Measurements from ENCODE around the gene STXBP5.

Gene STXBP5

DNA sequence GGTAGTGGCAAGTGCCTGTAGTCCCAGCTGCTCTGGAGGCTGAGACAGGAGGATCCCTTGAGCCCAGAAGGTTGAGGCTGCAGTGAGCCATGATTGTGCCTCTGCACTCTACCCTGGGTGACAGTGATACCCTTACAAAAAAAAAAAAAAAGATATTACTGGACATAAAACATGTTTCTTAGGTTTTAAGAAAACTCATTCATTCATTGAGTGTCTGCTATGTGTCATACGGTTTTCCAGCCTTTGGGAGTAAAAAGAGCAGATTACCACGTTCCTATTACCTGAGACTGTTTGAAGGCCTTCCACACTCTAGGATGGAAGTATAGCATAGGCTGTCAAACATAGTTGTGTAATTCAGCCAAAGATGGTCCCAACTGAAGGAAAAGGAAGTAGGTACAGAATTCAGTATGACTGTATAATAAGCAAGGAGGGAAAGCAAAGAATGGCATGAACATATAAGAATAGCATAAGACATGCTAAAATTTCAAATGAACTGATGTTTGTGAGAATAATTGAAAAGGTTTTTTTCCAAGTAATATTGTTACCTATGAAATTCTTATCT is 22.0 kb downstream of the STXBP5 start:
- Histone ChIP-seq H3K36me3 (ENCODE audit: control insufficient read depth in 1 of 2, insufficient read depth in 2 of 2, low read length in 2 of 2) (peaks cover 4% of the 10 kb centered on the region in 2 experiments), H4K12ac (ENCODE audit: low read depth, low read length) (no peak overlapping the region), H3K4me1 (ENCODE audit: control insufficient read depth in 1 of 2, insufficient read depth in 2 of 2, low read length in 2 of 2) (peaks cover 0 to 3% of the 10 kb centered on the region in 2 experiments), H3K9me3 (ENCODE audit: insufficient read depth, low read depth, low read length) (no peaks in the 10 kb centered on the region), H3K9ac (ENCODE audit: low read length) (no peak overlapping the region), H2AFZ (ENCODE audit: insufficient read depth, low read length, poor library complexity) (no peak overlapping the region), H4K8ac (ENCODE audit: low read depth, low read length) (no peak overlapping the region), H3K14ac (ENCODE audit: low read length) (no peak overlapping the region), H2BK120ac (ENCODE audit: insufficient read depth, low read length, poor library complexity) (no peak overlapping the region), H3K18ac (ENCODE audit: low read length) (no peak overlapping the region), H3K79me2 (ENCODE audit: control insufficient read depth, insufficient read depth, low read length, poor library complexity) (no peaks in the 10 kb centered on the region), H3K27me3 (ENCODE audit: insufficient read depth, low read length) (no peaks in the 10 kb centered on the region), H2BK12ac (ENCODE audit: low read length) (no peak overlapping the region), H2AK5ac (ENCODE audit: low read length) (no peak overlapping the region), H4K91ac (ENCODE audit: low read depth, low read length) (no peak overlapping the region), H3K79me1 (ENCODE audit: low read length) (no peaks in the 10 kb centered on the region), H3K27ac (ENCODE audit: low read depth, low read length) (no peak overlapping the region), H3K4me2 (ENCODE audit: low read length) (no peak overlapping the region), H3K23ac (ENCODE audit: low read length) (no peak overlapping the region), H2BK5ac (ENCODE audit: low read depth, low read length, poor library complexity) (no peak overlapping the region), H3K4me3 (ENCODE audit: low read depth, low read length) (no peak overlapping the region), H3K4ac (ENCODE audit: low read depth, low read length) (no peak overlapping the region)
- no peak for DNase-seq
- no CpG with 5 or more reads among the region's 2 CpGs for WGBS (ENCODE audit: extremely low coverage, insufficient coverage, insufficient read length)

DNA sequence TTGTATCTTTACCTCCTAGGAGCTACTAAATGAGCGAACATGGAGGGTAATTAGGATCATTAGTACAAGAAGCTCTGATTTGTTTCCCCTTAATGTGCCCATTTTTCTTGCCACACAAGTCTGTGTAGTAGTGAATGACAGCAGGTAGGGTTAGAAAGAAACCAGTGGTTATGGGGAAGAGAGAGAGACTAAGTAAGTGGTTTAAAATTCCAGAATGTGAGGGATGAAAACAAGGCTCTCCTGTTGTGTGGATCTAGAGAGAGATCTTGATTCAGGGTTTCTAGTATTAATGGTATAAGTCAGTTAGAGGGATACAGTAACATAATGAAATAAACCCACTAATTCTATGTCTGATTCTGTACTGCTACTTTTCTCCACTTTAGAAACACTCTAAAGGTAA is 22.7 kb downstream of the STXBP5 start:
- no peak overlapping the region for H3K4ac ChIP-seq (ENCODE audit: low read depth, low read length)
- DNase-seq: no peak
- no peak overlapping the region for H3K4me2 ChIP-seq (ENCODE audit: low read length)
- no peak overlapping the region for H2AFZ ChIP-seq (ENCODE audit: insufficient read depth, low read length, poor library complexity)
- no peak overlapping the region for H3K18ac ChIP-seq (ENCODE audit: low read length)
- peaks cover 0 to 3% of the 10 kb centered on the region in 2 experiments for H3K4me1 ChIP-seq (ENCODE audit: control insufficient read depth in 1 of 2, insufficient read depth in 2 of 2, low read length in 2 of 2)
- no peaks in the 10 kb centered on the region for H3K9me3 ChIP-seq (ENCODE audit: insufficient read depth, low read depth, low read length)
- no peak overlapping the region for H3K27ac ChIP-seq (ENCODE audit: low read depth, low read length)
- H3K27me3 ChIP-seq (ENCODE audit: insufficient read depth, low read length): no peaks in the 10 kb centered on the region
- H2BK12ac ChIP-seq (ENCODE audit: low read length): no peak overlapping the region
- H3K79me2 ChIP-seq (ENCODE audit: control insufficient read depth, insufficient read depth, low read length, poor library complexity): no peaks in the 10 kb centered on the region
- no peak overlapping the region for H3K14ac ChIP-seq (ENCODE audit: low read length)
- H4K8ac ChIP-seq (ENCODE audit: low read depth, low read length): no peak overlapping the region
- no peak overlapping the region for H2BK5ac ChIP-seq (ENCODE audit: low read depth, low read length, poor library complexity)
- no peak overlapping the region for H4K12ac ChIP-seq (ENCODE audit: low read depth, low read length)
- H4K91ac ChIP-seq (ENCODE audit: low read depth, low read length): no peak overlapping the region
- no CpG with 5 or more reads among the region's 1 CpG for WGBS (ENCODE audit: extremely low coverage, insufficient coverage, insufficient read length)
- no peak overlapping the region for H2AK5ac ChIP-seq (ENCODE audit: low read length)
- H3K79me1 ChIP-seq (ENCODE audit: low read length): no peaks in the 10 kb centered on the region
- H3K36me3 ChIP-seq (ENCODE audit: control insufficient read depth in 1 of 2, insufficient read depth in 2 of 2, low read length in 2 of 2): peaks cover 4% of the 10 kb centered on the region in 2 experiments
- no peak overlapping the region for H2BK120ac ChIP-seq (ENCODE audit: insufficient read depth, low read length, poor library complexity)
- no peak overlapping the region for H3K4me3 ChIP-seq (ENCODE audit: low read depth, low read length)
- no peak overlapping the region for H3K9ac ChIP-seq (ENCODE audit: low read length)
- H3K23ac ChIP-seq (ENCODE audit: low read length): no peak overlapping the region

DNA sequence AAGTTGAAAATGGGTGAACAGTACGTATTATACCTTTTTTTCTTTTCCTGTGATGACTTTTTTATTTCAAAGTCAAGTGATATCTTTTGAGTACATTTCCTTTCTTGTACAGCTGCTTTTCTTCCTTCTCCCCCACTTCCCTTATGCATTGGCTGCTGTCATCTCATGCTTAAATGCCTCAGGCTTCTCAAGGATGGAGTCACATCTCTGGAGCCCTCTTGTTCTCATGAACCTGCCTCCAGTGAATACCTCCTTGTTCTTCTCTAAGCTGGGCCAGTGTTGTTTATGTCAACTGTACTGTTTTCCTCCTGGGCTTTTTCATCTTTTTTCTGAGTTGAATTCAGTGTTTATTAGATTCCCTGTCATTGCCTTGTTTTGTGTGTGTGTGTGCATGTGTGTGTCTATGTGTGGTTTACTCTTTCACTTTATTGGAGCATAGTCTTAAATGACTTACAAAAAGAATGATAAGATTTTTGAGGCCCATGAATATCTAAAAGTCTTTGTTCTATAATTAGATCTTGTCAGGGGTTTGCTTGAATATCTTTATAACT is 23.6 kb downstream of the STXBP5 start:
- Histone ChIP-seq H4K12ac (ENCODE audit: low read depth, low read length) (no peak overlapping the region), H2AK5ac (ENCODE audit: low read length) (no peak overlapping the region), H2BK120ac (ENCODE audit: insufficient read depth, low read length, poor library complexity) (no peak overlapping the region), H2AFZ (ENCODE audit: insufficient read depth, low read length, poor library complexity) (no peak overlapping the region), H4K8ac (ENCODE audit: low read depth, low read length) (no peak overlapping the region), H3K9ac (ENCODE audit: low read length) (no peak overlapping the region), H3K79me2 (ENCODE audit: control insufficient read depth, insufficient read depth, low read length, poor library complexity) (no peaks in the 10 kb centered on the region), H2BK5ac (ENCODE audit: low read depth, low read length, poor library complexity) (no peak overlapping the region), H3K4me2 (ENCODE audit: low read length) (no peak overlapping the region), H3K14ac (ENCODE audit: low read length) (no peak overlapping the region), H3K4ac (ENCODE audit: low read depth, low read length) (no peak overlapping the region), H3K18ac (ENCODE audit: low read length) (no peak overlapping the region), H3K23ac (ENCODE audit: low read length) (no peak overlapping the region), H4K91ac (ENCODE audit: low read depth, low read length) (no peak overlapping the region), H3K4me3 (ENCODE audit: low read depth, low read length) (no peak overlapping the region), H3K4me1 (ENCODE audit: control insufficient read depth in 1 of 2, insufficient read depth in 2 of 2, low read length in 2 of 2) (no peaks in the 10 kb centered on the region), H3K9me3 (ENCODE audit: insufficient read depth, low read depth, low read length) (no peaks in the 10 kb centered on the region), H2BK12ac (ENCODE audit: low read length) (no peak overlapping the region), H3K27ac (ENCODE audit: low read depth, low read length) (no peak overlapping the region), H3K79me1 (ENCODE audit: low read length) (no peaks in the 10 kb centered on the region), H3K36me3 (ENCODE audit: control insufficient read depth in 1 of 2, insufficient read depth in 2 of 2, low read length in 2 of 2) (peaks cover 4% of the 10 kb centered on the region in 2 experiments), H3K27me3 (ENCODE audit: insufficient read depth, low read length) (no peaks in the 10 kb centered on the region)
- WGBS (ENCODE audit: extremely low coverage, insufficient coverage, insufficient read length): no CpG with 5 or more reads among the region's 1 CpG
- no peak for DNase-seq

DNA sequence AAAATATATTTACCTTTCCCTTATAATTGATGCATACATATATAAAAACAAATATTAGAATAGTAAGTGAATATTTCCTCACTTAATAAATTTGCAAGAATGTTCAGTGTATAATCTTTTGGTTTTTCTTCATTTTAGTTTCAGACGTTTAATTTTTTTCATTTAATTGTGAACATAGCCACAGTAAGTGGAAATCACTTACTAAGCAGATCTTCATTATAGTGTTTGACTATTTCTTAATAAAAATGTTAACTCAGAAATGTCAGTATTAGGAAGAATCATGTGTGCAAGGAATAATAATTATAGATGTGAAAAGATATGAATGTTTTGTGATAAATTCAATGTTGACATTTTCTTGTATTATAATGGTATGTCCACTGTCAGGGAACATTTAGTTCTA is 27.4 kb downstream of the STXBP5 start:
- H2BK5ac ChIP-seq (ENCODE audit: low read depth, low read length, poor library complexity): no peak overlapping the region
- no peak for DNase-seq
- WGBS (ENCODE audit: extremely low coverage, insufficient coverage, insufficient read length): no CpG with 5 or more reads among the region's 1 CpG

More for the DNA sequence above, 27.4 kb downstream of the STXBP5 start:
- Histone ChIP-seq H3K27ac (ENCODE audit: low read depth, low read length) (no peak overlapping the region), H3K23ac (ENCODE audit: low read length) (no peak overlapping the region), H3K4ac (ENCODE audit: low read depth, low read length) (no peak overlapping the region), H3K4me1 (ENCODE audit: control insufficient read depth in 1 of 2, insufficient read depth in 2 of 2, low read length in 2 of 2) (no peaks in the 10 kb centered on the region), H4K91ac (ENCODE audit: low read depth, low read length) (no peak overlapping the region), H2AK5ac (ENCODE audit: low read length) (no peak overlapping the region), H3K79me1 (ENCODE audit: low read length) (no peaks in the 10 kb centered on the region), H3K4me2 (ENCODE audit: low read length) (no peak overlapping the region), H2AFZ (ENCODE audit: insufficient read depth, low read length, poor library complexity) (no peak overlapping the region), H3K4me3 (ENCODE audit: low read depth, low read length) (no peak overlapping the region), H3K27me3 (ENCODE audit: insufficient read depth, low read length) (no peaks in the 10 kb centered on the region), H2BK120ac (ENCODE audit: insufficient read depth, low read length, poor library complexity) (no peak overlapping the region), H3K18ac (ENCODE audit: low read length) (no peak overlapping the region), H4K8ac (ENCODE audit: low read depth, low read length) (no peak overlapping the region), H3K36me3 (ENCODE audit: control insufficient read depth in 1 of 2, insufficient read depth in 2 of 2, low read length in 2 of 2) (peaks cover 0 to 1% of the 10 kb centered on the region in 2 experiments), H3K9ac (ENCODE audit: low read length) (no peak overlapping the region), H2BK12ac (ENCODE audit: low read length) (no peak overlapping the region), H4K12ac (ENCODE audit: low read depth, low read length) (no peak overlapping the region), H3K14ac (ENCODE audit: low read length) (no peak overlapping the region), H3K9me3 (ENCODE audit: insufficient read depth, low read depth, low read length) (no peaks in the 10 kb centered on the region), H3K79me2 (ENCODE audit: control insufficient read depth, insufficient read depth, low read length, poor library complexity) (no peaks in the 10 kb centered on the region)
